Liver (tissue), 9 donors: ENCODE measurements around the gene CCR9. TPM values are rescaled to one million over a fixed set of nuclear protein-coding genes. Genes with fewer than 3 reads are reported as not detected.

Source experiments
- DNase-seq: peaks from one replicate; pipeline ENCODE4 v3.0.0-alpha.2; 2017; ENCODE audit warnings: low spot score
- H3K27ac ChIP-seq, 2 donors: one replicate each; pipeline ENCODE4 v1.7.0; 2013; ENCODE audit warnings: inconsistent platforms in 2 of 2, low read length in 2 of 2, control low read depth in 1 of 2, low read depth in 1 of 2, mild to moderate bottlenecking in 1 of 2
- H3K27me3 ChIP-seq, 4 donors: one replicate each; pipeline versions ENCODE4 v1.6.1 to v1.7.0; 2013; ENCODE audit warnings: low read length in 3 of 4, inconsistent platforms in 1 of 4, mild to moderate bottlenecking in 1 of 4, moderate library complexity in 1 of 4; ENCODE audit not compliant: control insufficient read depth in 4 of 4, insufficient read depth in 4 of 4
- H3K36me3 ChIP-seq, 4 donors: one replicate each; pipeline versions ENCODE4 v1.6.1 to v1.7.0; 2013; ENCODE audit warnings: low read length in 3 of 4, mild to moderate bottlenecking in 3 of 4, low read depth in 1 of 4, moderate library complexity in 1 of 4; ENCODE audit not compliant: control insufficient read depth in 4 of 4, insufficient read depth in 3 of 4
- H3K4me1 ChIP-seq, 4 donors: one replicate each; pipeline versions ENCODE4 v1.6.1 to v1.7.0; 2013; ENCODE audit warnings: low read length in 3 of 4, mild to moderate bottlenecking in 3 of 4, moderate library complexity in 1 of 4; ENCODE audit not compliant: control insufficient read depth in 4 of 4, insufficient read depth in 4 of 4
- H3K4me3 ChIP-seq, 3 donors: one replicate each; pipeline versions ENCODE4 v1.6.1 to v1.7.0; 2013; ENCODE audit warnings: low read length in 3 of 3, control low read depth in 1 of 3, low read depth in 1 of 3, mild to moderate bottlenecking in 1 of 3
- H3K9ac ChIP-seq, 2 donors: one replicate each; pipeline ENCODE4 v1.7.0; 2013; ENCODE audit warnings: low read length in 2 of 2, mild to moderate bottlenecking in 2 of 2, moderate library complexity in 2 of 2, control low read depth in 1 of 2, low read depth in 1 of 2
- H3K9me3 ChIP-seq, 4 donors: one replicate each; pipeline versions ENCODE4 v1.6.1 to v1.7.0; 2013; ENCODE audit warnings: low read length in 3 of 4; ENCODE audit not compliant: control insufficient read depth in 4 of 4
- ATF3 ChIP-seq: IDR thresholded peaks from 2 replicates; pipeline ENCODE4 v1.6.1; 2016; ENCODE audit warnings: antibody characterized with exemption
- EGR1 ChIP-seq, 2 donors: IDR thresholded peaks; 2 replicates each; pipeline ENCODE4 v1.6.1; 2016 to 2018; ENCODE audit warnings: antibody characterized with exemption in 2 of 2, low read depth in 2 of 2
- FOXA1 ChIP-seq: IDR thresholded peaks from 2 replicates; pipeline ENCODE4 v1.6.1; 2016; ENCODE audit warnings: antibody characterized with exemption
- FOXA2 ChIP-seq: IDR thresholded peaks from 2 replicates; pipeline ENCODE4 v1.6.1; 2016; ENCODE audit warnings: antibody characterized with exemption
- GABPA ChIP-seq, 2 donors: IDR thresholded peaks in 1 of 2; conservative IDR thresholded peaks in 1 of 2; 2 replicates each; pipeline ENCODE4 v1.6.1; 2016; ENCODE audit warnings: antibody characterized with exemption in 2 of 2, mild to moderate bottlenecking in 1 of 2, moderate library complexity in 1 of 2
- HNF4A ChIP-seq, 2 donors: conservative IDR thresholded peaks; 2 replicates each; pipeline ENCODE4 v1.6.1; 2016; ENCODE audit warnings: antibody characterized with exemption in 2 of 2, mild to moderate bottlenecking in 2 of 2
- HNF4G ChIP-seq: IDR thresholded peaks from 2 replicates; pipeline ENCODE4 v1.6.1; 2016; ENCODE audit warnings: antibody characterized with exemption
- JUND ChIP-seq, 2 donors: IDR thresholded peaks; 2 replicates each; pipeline ENCODE4 v1.6.1; 2016; ENCODE audit warnings: antibody characterized with exemption in 2 of 2
- NR2F2 ChIP-seq: IDR thresholded peaks from 2 replicates; pipeline ENCODE4 v1.6.1; 2016; ENCODE audit warnings: antibody characterized with exemption
- RAD21 ChIP-seq, 2 donors: IDR thresholded peaks; 2 replicates each; pipeline ENCODE4 v1.6.1; 2016; ENCODE audit warnings: antibody characterized with exemption in 2 of 2, mild to moderate bottlenecking in 2 of 2
- RXRA ChIP-seq, 2 donors: IDR thresholded peaks; 2 replicates each; pipeline ENCODE4 v1.6.1; 2017 to 2018; ENCODE audit warnings: antibody characterized with exemption in 2 of 2, mild to moderate bottlenecking in 1 of 2
- SP1 ChIP-seq: IDR thresholded peaks from 2 replicates; pipeline ENCODE4 v1.6.1; 2018; ENCODE audit warnings: antibody characterized with exemption, mild to moderate bottlenecking
- TAF1 ChIP-seq: conservative IDR thresholded peaks from 2 replicates; pipeline ENCODE4 v1.6.1; 2016; ENCODE audit warnings: antibody characterized with exemption, mild to moderate bottlenecking
- YY1 ChIP-seq: IDR thresholded peaks from 2 replicates; pipeline ENCODE4 v1.6.1; 2016; ENCODE audit warnings: antibody characterized with exemption, mild to moderate bottlenecking
- ZBTB33 ChIP-seq: IDR thresholded peaks from 2 replicates; pipeline ENCODE4 v1.6.1; 2016; ENCODE audit warnings: antibody characterized with exemption
- WGBS: extraction: QIAGEN DNeasy Blood & Tissue Kit; methylation state at CpG from one replicate; pipeline ENCODE4 v1.1.7; 2013; 5-methylcytosine and 5-hydroxymethylcytosine counted together
- polyA plus RNA-seq, 2 donors: library from polyadenylated mRNA; stranded (reverse) in 1 of 2; unstranded in 1 of 2; fragments of 200-250 nt in 1 of 2; fragments of >200 nt in 1 of 2; fragmentation: Nextera tagmentation in 1 of 2; extraction: Ambion mirVana in 1 of 2; gene quantifications; one replicate each; pipeline versions ENCODE4 v1.2.1 to v1.2.3, GENCODE V29; 2013 to 2015
- total RNA-seq, 2 donors: library from RNA; depleted of rRNA; stranded (reverse); fragments of >200 nt; gene quantifications; one replicate each; pipeline ENCODE4 v1.2.3, GENCODE V29; 2014
- TF ChIP-seq, protein P1 (sequence below): IDR thresholded peaks from 2 replicates; pipeline ENCODE4 v1.6.1; 2016; ENCODE audit warnings: antibody characterized with exemption
- TF ChIP-seq, protein P2 (sequence below): fragments of 150-350 bp; IDR thresholded peaks from 2 replicates; pipeline ENCODE4 v1.5.1; 2017; ENCODE audit warnings: improper control_type of control experiment, low read depth, low read length; ENCODE audit not compliant: missing input control
- TF ChIP-seq, protein P3 (sequence below): IDR thresholded peaks from 2 replicates; pipeline ENCODE4 v1.6.1; 2016; ENCODE audit warnings: antibody characterized with exemption, mild to moderate bottlenecking
- donor health status: healthy.
- donor health status: healthy.
- donor health status: healthy.
- donor health status: healthy.
- donor health status: healthy.

The CCR9 gene
- total and polyA plus RNA-seq, 4 donors, result 0.28 TPM; not detected in 3

DNA sequence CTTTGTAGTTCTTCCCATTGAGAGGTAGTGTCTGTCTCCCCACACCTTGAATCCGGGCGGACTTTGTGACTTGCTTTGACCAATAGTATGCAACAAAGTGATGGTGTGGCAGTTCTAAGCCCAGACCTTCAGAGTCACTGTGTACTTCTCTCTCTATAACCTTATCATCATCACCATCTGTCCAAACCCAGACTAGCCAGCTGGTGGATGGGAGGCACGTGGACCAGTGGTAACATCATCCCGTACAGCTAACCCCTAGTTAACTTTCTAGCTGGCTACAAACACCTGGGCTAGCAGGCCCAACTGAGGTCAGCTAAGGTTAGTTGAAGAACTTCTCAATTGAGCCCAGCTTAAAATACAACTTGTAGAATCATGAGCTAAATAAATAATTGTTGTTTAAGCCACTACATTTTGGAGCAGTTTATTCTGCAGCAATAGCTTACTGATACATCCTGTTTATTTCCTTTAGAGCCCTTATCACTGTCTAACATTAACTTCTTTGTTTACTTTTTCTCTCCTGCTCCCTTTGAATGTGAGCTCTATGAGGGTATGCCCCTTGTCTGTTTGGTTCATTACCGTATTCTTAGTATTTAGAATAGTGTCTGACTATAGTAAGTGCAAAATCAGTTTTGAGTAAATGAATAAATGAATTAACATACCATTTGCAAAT lies 11.5 kb upstream of the CCR9 start:
- Histone ChIP-seq H3K27ac (no peak overlapping the region), H3K4me3 (no peak overlapping the region), H3K4me1 (no peaks in the 10 kb centered on the region), H3K27me3 (no peaks in the 10 kb centered on the region), H3K9me3 (no peaks in the 10 kb centered on the region), H3K36me3 (no peaks in the 10 kb centered on the region), H3K9ac (no peak overlapping the region)
- 82% methylated on average over 5 of the region's 5 CpGs for WGBS
- no peak for DNase-seq
- TF ChIP-seq RXRA (IDR thresholded peaks at IDR 0.05) (no peak), HNF4A (conservative IDR thresholded peaks at IDR 0.05) (no peak), TAF1 (no peak), YY1 (no peak), SP1 (no peak), NR2F2 (no peak), FOXA2 (no peak), ZBTB33 (no peak), GABPA (IDR thresholded peaks at IDR 0.05 in 1 of 2, conservative IDR thresholded peaks at IDR 0.05 in 1 of 2) (no peak), EGR1 (IDR thresholded peaks at IDR 0.05; ENCODE audit: low read depth in 2 of 2) (no peak), RAD21 (IDR thresholded peaks at IDR 0.05) (no peak), FOXA1 (no peak), ATF3 (no peak), HNF4G (no peak), JUND (IDR thresholded peaks at IDR 0.05) (no peak)
- TF ChIP-seq, protein P1, sequence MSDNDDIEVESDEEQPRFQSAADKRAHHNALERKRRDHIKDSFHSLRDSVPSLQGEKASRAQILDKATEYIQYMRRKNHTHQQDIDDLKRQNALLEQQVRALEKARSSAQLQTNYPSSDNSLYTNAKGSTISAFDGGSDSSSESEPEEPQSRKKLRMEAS, result no peak
- TF ChIP-seq, protein P2, sequence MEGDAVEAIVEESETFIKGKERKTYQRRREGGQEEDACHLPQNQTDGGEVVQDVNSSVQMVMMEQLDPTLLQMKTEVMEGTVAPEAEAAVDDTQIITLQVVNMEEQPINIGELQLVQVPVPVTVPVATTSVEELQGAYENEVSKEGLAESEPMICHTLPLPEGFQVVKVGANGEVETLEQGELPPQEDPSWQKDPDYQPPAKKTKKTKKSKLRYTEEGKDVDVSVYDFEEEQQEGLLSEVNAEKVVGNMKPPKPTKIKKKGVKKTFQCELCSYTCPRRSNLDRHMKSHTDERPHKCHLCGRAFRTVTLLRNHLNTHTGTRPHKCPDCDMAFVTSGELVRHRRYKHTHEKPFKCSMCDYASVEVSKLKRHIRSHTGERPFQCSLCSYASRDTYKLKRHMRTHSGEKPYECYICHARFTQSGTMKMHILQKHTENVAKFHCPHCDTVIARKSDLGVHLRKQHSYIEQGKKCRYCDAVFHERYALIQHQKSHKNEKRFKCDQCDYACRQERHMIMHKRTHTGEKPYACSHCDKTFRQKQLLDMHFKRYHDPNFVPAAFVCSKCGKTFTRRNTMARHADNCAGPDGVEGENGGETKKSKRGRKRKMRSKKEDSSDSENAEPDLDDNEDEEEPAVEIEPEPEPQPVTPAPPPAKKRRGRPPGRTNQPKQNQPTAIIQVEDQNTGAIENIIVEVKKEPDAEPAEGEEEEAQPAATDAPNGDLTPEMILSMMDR, result no peak
- TF ChIP-seq, protein P3, sequence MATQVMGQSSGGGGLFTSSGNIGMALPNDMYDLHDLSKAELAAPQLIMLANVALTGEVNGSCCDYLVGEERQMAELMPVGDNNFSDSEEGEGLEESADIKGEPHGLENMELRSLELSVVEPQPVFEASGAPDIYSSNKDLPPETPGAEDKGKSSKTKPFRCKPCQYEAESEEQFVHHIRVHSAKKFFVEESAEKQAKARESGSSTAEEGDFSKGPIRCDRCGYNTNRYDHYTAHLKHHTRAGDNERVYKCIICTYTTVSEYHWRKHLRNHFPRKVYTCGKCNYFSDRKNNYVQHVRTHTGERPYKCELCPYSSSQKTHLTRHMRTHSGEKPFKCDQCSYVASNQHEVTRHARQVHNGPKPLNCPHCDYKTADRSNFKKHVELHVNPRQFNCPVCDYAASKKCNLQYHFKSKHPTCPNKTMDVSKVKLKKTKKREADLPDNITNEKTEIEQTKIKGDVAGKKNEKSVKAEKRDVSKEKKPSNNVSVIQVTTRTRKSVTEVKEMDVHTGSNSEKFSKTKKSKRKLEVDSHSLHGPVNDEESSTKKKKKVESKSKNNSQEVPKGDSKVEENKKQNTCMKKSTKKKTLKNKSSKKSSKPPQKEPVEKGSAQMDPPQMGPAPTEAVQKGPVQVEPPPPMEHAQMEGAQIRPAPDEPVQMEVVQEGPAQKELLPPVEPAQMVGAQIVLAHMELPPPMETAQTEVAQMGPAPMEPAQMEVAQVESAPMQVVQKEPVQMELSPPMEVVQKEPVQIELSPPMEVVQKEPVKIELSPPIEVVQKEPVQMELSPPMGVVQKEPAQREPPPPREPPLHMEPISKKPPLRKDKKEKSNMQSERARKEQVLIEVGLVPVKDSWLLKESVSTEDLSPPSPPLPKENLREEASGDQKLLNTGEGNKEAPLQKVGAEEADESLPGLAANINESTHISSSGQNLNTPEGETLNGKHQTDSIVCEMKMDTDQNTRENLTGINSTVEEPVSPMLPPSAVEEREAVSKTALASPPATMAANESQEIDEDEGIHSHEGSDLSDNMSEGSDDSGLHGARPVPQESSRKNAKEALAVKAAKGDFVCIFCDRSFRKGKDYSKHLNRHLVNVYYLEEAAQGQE, result no peak
